Urinary bladder (tissue), 4 donors: Measurements from ENCODE around the gene GSX1. TPM values are rescaled to one million over a fixed set of nuclear protein-coding genes. Genes with fewer than 3 reads are reported as not detected.

Experiments used
- DNase-seq: peaks from one replicate; pipeline ENCODE4 v3.0.0-alpha.2; 2015; ENCODE audit errors: extremely low spot score
- H3K27ac ChIP-seq: one replicate; pipeline ENCODE4 v1.5.1; 2013; ENCODE audit warnings: low read depth, mild to moderate bottlenecking, moderate library complexity
- H3K36me3 ChIP-seq: one replicate; pipeline ENCODE4 v1.6.1; 2013; ENCODE audit warnings: mild to moderate bottlenecking, moderate library complexity; ENCODE audit not compliant: insufficient read depth
- H3K4me1 ChIP-seq: one replicate; pipeline ENCODE4 v1.6.1; 2013; ENCODE audit warnings: mild to moderate bottlenecking, moderate library complexity; ENCODE audit not compliant: insufficient read depth
- H3K4me3 ChIP-seq: one replicate; pipeline ENCODE4 v1.5.1; 2013; ENCODE audit warnings: low read depth, low read length
- WGBS: extraction: QIAGEN DNeasy Blood & Tissue Kit; methylation state at CpG from one replicate; pipeline ENCODE4 v1.1.7; 2013; 5-methylcytosine and 5-hydroxymethylcytosine counted together
- polyA plus RNA-seq: library from polyadenylated mRNA; stranded (reverse); fragments of 200-250 nt; gene quantifications from one replicate; pipeline ENCODE4 v1.2.3, GENCODE V29; 2013
- total RNA-seq: library from RNA; depleted of rRNA; stranded (reverse); fragments of >200 nt; gene quantifications from one replicate; pipeline ENCODE4 v1.2.3, GENCODE V29; 2014
- donor health status: healthy with polysubstance abuse.
- donor health status: healthy.

The GSX1 gene
- total and polyA plus RNA-seq, 2 donors, result not detected

DNA sequence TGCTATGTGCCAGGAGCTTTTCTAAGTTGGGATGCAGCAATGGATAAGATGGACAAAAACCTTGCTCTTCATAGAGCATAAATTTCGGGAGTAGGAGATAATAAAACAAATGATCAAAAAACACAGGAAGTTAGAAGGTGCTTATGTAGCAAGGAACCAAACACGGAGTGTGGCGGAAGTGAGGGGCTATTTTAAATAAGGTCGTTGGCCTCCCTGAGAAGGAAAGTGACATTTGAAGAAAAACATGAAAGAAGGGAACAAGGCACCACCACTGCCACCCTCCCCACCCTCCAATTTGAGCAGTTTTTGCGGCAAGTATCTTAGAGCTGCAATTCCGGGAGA is 3.2 kb upstream of the GSX1 start:
- no peak overlapping the region for H3K4me3 ChIP-seq
- DNase-seq, result no peak
- 8% methylated on average over 6 of the region's 6 CpGs for WGBS
- no peaks in the 10 kb centered on the region for H3K36me3 ChIP-seq
- peaks cover 5% of the 10 kb centered on the region for H3K4me1 ChIP-seq
- H3K27ac ChIP-seq, result no peak overlapping the region

DNA sequence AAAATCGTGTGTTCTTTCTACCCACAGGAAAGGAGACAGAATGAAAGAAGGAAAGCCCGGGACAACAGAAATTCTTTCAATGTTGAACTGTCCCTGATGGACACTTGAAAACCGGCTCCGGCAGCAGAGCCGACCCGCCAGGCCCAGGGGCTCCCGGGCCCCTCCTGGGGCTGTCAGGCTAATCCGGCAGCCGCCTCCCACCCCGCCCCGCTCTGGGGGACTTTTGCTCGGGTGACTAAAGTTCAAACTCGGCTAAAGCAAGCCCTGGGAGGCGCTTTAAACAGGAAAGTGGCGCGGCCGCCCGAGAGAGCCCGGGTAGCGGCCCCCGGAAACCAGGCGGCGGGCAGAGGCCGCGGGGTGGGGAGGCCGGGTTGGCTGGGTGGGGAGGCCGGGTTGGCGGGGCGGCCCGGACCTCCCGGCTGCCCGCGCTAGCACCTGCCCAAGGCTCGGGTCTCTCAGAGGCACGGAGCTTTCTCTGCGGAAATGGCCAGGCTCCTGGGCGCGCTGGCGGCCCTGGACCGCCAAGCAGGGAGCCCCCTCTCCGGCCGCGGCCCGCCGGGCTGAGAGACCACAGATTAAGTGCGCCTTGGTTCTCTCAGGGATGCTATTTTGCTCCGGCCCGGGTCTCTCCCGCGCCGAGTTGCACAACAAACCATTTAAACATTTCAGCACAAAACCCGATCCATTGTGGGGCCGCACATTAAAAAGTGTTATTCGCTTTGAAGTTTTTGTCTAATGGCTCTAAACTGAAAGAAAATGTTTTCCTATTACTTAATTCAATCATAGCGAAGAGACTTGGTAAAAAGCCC is 2.6 kb upstream of the GSX1 start:
- Histone ChIP-seq H3K4me3 (peak overlapping the region; percentile 18), H3K36me3 (no peaks in the 10 kb centered on the region), H3K27ac (no peak overlapping the region), H3K4me1 (peaks cover 5% of the 10 kb centered on the region)
- no peak for DNase-seq
- WGBS, result under 1% methylated on average over 55 of the region's 55 CpGs

DNA sequence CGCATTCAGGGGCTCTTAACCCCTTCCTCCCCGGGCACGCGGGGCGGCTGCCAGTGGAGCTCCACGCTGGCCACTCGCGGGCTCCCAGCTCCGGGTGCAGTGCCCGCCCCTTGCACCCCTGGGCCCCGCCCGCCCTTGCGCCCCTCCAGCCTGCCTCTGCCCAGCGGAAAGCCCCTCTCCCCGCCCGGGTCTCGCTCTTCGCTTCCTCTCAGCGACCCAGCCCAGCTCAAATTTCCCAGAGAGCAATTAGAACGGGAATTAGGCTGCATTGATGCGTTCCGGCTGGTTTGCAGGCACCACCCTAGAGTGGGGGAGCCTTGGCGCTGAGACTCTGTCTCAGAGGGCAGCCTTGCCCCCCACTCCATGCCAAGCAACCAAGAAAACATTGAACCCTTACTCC is 1.8 kb upstream of the GSX1 start:
- no peak overlapping the region for H3K27ac ChIP-seq
- no peaks in the 10 kb centered on the region for H3K36me3 ChIP-seq
- peaks cover 5% of the 10 kb centered on the region for H3K4me1 ChIP-seq
- peak overlapping the region; percentile 7 for H3K4me3 ChIP-seq
- DNase-seq, result no peak
- 3% methylated on average over 23 of the region's 23 CpGs for WGBS

DNA sequence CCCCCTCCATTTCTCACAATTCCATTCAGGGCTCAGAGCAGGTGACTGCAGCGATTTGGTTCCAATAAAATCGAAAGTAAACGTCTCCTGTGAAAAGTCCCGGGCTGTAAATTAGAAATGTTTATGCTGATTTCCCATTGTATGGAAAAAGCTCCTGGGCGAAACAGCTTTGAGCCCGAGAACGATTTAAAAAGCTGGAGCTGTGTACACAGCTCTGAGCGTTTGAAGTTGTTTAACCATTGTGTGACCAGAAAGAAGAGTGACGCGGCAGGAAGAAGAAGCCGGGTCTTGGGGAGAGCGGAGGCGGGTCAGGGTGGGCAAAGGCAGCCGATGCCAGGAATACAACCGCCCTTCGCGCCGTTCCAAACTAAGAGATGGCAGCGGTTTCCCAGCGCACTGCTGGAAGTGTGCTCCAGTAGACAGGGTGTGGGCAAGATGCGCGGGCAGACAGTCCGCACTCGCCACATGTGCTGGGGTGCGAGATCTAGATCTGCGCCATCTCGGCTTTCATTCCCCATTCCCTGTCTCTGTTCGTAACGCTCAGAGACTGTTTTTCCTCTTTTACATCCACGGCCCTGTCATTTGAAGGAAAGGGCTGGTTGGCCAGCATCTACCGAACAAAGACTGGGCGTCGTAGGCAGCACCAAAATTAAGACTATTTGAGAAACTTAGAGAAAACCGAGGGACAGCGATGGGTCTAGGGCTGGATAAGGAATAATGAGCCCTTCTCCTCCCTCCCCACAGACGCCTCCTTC is 960 bp upstream of the GSX1 start:
- WGBS, result 4% methylated on average over 36 of the region's 36 CpGs
- Histone ChIP-seq H3K36me3 (no peaks in the 10 kb centered on the region), H3K27ac (no peak overlapping the region), H3K4me1 (peaks cover 5% of the 10 kb centered on the region), H3K4me3 (peak overlapping the region; percentile 32)
- DNase-seq, result no peak

DNA sequence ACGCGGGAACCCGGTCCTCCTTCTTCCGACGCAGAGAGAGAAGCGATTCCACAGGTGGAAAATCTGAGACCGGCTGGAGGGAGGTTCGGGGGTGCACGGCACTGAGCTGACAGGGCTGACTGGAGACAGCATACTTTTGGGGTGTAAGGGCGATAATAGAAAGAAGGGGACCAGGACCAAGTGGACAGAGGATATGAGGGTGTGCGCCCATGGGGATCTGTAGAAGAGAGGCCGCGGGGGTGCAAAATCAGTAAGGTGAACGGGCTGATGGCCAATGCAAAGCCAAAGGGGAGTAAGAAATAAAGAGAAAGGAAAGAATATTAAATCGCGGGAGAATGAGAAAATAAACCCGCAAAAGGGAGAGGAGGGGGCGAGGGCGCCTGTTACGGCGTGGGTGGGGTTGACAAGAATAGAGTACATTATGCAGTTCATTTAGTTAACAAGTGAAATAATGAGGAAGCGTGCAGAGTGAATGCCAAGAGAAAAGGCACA is 336 bp upstream of the GSX1 start:
- peaks cover 5% of the 10 kb centered on the region for H3K4me1 ChIP-seq
- no peak overlapping the region for H3K4me3 ChIP-seq

DNA sequence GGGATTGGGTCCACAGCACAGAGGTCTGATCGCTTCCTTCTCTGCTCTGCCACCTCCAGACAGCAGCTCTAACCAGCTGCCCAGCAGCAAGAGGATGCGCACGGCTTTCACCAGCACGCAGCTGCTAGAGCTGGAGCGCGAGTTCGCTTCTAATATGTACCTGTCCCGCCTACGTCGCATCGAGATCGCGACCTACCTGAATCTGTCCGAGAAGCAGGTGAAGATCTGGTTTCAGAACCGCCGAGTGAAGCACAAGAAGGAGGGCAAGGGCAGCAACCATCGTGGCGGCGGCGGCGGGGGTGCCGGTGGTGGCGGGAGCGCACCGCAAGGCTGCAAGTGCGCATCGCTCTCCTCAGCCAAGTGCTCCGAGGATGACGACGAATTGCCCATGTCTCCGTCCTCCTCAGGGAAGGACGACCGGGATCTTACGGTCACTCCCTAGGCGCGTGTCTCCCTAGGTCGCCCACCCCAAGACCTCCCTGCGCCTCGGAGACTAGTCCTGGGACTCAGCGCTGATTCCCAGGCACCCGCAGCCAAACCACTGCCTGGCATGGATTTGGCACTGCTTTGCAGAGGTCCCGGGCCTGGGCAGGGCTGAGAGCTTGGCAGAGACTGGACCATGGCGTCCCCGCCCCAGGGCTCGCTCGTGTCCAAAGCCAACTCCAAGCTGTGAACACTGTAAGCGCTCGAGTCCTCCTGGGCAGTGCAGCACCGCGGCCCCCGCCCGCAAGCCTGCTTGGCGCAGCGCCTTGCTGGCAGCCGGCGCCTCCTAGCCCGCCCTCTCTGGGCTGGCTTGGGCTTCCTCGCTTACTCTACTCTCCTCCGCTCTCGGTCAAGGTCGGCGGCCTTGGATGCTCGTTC is 1.5 kb downstream of the GSX1 start:
- H3K27ac ChIP-seq, result no peak overlapping the region
- 3% methylated on average over 63 of the region's 63 CpGs for WGBS
- H3K4me1 ChIP-seq, result peaks cover 5% of the 10 kb centered on the region
- H3K4me3 ChIP-seq, result no peak overlapping the region
- no peak for DNase-seq
- no peaks in the 10 kb centered on the region for H3K36me3 ChIP-seq

More for the DNA sequence above, 336 bp upstream of the GSX1 start:
- no peak for DNase-seq
- Histone ChIP-seq H3K27ac (no peak overlapping the region), H3K36me3 (no peaks in the 10 kb centered on the region)
- 12% methylated on average over 22 of the region's 22 CpGs for WGBS

DNA sequence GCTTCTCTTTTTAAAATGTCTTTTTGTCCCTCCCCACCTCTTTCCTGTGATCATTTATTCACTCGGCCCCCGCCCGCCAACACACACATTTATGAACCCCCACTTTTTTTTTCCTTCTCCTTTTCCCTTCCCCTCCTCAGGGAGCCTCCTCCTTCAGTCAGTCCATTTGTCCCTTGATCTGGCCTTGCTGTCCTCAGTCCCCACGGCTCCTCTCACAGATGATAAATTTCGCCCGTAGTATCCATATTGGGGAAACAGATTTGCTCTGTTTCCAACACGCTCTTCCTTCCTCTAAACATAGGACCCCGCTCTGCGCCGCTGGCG is 2.0 kb downstream of the GSX1 start:
- H3K27ac ChIP-seq, result no peak overlapping the region
- no peak overlapping the region for H3K4me3 ChIP-seq
- DNase-seq, result no peak
- H3K4me1 ChIP-seq, result peaks cover 4% of the 10 kb centered on the region
- WGBS, result 5% methylated on average over 11 of the region's 11 CpGs
- H3K36me3 ChIP-seq, result no peaks in the 10 kb centered on the region

DNA sequence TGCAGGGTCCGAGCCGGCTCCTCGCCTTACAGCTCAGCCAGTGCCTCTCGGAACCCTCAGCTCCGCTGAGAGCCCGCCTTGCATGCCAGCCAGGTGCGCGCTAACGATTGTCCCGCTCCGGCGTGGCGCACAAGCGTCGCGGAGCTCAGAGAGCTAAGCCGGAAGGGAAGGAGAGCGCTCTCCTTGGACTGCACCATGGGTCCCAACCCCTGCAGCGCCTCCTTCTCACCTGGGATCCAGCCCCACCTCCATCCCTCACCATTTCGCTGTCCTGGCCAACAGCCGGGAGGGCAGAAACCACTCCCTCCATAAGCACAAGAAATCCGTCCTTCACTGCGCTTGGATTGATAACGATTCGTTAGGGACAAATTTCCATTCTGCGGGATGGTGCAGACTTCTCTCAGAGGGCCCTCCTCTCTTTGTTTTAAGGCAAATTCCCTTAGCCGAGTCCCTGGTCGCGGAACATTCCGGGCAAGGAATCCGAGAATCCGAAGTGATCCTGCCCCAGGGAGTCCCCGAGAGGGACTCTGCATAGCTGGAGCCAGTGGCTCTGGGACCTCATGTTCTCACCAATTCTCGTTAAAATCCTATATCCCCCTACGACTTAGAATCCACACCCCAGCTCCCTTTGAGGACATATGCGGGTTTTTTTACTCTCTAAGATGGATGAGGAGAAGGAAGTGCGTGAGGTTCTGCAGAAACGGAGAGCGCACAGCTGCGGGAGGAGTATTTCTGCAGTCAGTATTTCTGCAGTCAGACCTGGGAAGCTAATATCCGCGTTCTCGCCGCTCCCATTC is 2.8 kb downstream of the GSX1 start:
- no peak for DNase-seq
- H3K36me3 ChIP-seq, result no peaks in the 10 kb centered on the region
- 3% methylated on average over 44 of the region's 44 CpGs for WGBS
- H3K4me1 ChIP-seq, result peaks cover 2% of the 10 kb centered on the region
- H3K4me3 ChIP-seq, result no peak overlapping the region
- H3K27ac ChIP-seq, result no peak overlapping the region

DNA sequence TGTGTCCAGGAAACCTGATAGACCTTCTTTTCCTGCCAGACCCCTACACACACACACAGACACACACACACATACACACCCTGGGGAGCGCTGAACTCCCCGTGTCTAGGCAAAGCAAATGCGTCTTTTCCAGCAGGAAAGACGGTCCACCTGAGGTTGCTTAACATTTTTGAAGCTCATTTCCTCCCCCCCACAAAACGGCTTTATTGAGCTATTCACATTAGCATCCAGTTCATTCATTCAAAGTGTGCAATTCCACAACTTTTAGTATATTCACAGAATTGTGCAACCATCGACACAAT is 3.4 kb downstream of the GSX1 start:
- no peak overlapping the region for H3K27ac ChIP-seq
- peaks cover 2% of the 10 kb centered on the region for H3K4me1 ChIP-seq
- WGBS, result 4% methylated on average over 6 of the region's 6 CpGs
- no peaks in the 10 kb centered on the region for H3K36me3 ChIP-seq
- no peak for DNase-seq
- H3K4me3 ChIP-seq, result no peak overlapping the region

DNA sequence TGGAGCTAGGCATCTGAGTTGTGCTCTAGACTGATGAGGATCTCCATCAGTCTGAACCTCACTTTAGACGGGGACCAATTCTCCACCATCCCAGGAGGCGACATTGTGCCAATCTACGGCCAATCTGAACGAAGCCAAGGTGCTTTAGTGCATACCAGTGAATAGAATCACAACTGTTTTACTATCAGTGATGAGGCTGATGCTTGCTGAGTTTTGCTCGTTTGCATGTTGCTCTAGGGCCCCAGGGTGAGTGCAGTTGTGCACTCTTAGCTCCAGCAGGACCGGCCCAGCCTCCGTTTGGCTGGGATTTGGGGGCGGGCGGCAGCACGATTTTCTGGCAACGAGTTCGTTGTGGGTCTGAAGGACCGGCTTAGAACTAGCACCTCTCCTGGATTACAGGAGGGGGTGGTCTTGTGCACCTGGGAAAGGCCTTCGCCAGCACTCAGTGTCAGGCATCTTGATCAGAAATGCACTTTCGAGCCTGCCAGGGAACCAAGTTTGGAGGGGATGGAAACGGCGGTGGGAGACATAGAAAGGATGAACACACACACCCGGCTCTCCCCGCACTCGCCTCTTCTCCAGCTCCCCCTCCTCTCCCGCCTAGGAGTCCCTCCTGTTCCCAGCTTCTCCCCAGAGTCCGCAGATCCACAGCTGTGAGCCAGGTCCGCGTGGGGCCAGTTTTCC is 4.4 kb downstream of the GSX1 start:
- no peak for DNase-seq
- 2% methylated on average over 24 of the region's 24 CpGs for WGBS
- H3K4me3 ChIP-seq, result no peak overlapping the region
- peaks cover 2% of the 10 kb centered on the region for H3K4me1 ChIP-seq
- no peak overlapping the region for H3K27ac ChIP-seq
- H3K36me3 ChIP-seq, result no peaks in the 10 kb centered on the region

DNA sequence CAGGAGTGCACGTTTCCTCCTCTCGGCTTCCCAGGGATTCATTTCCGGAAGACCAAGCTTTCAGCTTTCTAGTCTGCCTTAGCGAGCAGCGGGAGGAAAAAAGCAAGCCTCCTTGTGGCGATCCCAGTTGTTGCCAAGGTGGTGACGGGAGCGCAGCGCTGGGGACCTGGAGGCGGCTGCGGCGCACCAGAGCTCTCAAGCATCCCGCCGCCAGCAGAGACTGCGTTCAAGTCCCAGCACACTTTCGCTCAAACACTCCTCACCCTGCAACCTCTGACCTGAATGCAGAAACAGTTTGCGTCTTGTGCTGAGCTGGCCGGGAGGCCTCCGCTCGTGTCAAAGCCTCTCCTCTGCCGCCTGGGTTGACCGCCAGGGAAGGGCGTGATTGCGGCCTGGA is 4.9 kb downstream of the GSX1 start:
- 2% methylated on average over 24 of the region's 24 CpGs for WGBS

DNA sequence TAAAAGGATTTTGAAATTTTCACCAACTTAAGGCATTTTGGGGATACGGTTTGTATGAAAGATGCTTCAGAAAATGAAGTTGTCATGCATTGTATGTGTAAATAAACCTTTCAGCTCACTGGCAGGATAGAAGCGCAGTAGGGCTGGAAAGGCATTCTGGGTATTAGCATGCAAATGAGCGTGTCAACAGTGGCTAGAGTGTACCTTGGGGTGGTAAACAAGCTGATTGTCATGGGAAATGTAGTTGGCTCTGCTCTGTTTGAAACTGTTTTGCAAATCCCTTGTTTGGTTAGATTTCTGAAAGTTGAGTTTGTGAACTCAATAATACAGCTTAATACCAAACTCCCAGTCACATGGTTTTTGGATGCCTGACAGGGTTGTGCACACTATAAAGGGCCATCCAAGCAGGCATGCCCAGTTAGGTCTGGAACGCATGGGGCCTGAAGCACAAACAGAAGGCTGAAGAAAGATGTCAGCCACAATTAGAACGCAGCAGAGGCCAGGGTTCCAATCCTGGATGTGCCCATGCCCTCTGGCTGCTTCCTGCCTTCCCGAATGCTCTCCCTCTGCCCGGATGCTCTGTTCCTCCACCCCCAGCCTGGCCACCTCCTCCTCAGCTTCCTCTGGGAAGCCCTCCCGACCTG is 14.6 kb downstream of the GSX1 start:
- H3K4me1 ChIP-seq, result no peaks in the 10 kb centered on the region
- H3K36me3 ChIP-seq, result no peaks in the 10 kb centered on the region
- 32% methylated on average over 8 of the region's 8 CpGs for WGBS
- DNase-seq, result no peak
- no peak overlapping the region for H3K27ac ChIP-seq
- no peak overlapping the region for H3K4me3 ChIP-seq

More for the DNA sequence above, 4.9 kb downstream of the GSX1 start:
- Histone ChIP-seq H3K4me1 (peaks cover 2% of the 10 kb centered on the region), H3K4me3 (no peak overlapping the region), H3K36me3 (no peaks in the 10 kb centered on the region), H3K27ac (no peak overlapping the region)
- DNase-seq, result no peak
